KOPT-K1 (cell line): ENCODE measurements around the gene WWTR1.

ENCODE experiments used
- H3K27ac ChIP-seq: fragments of 200-600 bp; sonication (generic); 2 replicates; pipeline ENCODE4 v1.5.1; 2016; ENCODE audit warnings: antibody characterized with exemption, mild to moderate bottlenecking, low read depth, low read length; ENCODE audit not compliant: poor library complexity, severe bottlenecking
- H3K36me3 ChIP-seq: fragments of 200-600 bp; sonication (generic); 2 replicates; pipeline ENCODE4 v1.5.1; 2017; ENCODE audit warnings: antibody characterized with exemption, mild to moderate bottlenecking, low read length, moderate library complexity; ENCODE audit not compliant: insufficient read depth
- H3K9me3 ChIP-seq: fragments of 200-600 bp; sonication (generic); 2 replicates; pipeline ENCODE4 v1.5.1; 2017; ENCODE audit warnings: antibody characterized with exemption, low read length, mild to moderate bottlenecking; ENCODE audit not compliant: insufficient read depth, poor library complexity, severe bottlenecking

WWTR1 gene

DNA sequence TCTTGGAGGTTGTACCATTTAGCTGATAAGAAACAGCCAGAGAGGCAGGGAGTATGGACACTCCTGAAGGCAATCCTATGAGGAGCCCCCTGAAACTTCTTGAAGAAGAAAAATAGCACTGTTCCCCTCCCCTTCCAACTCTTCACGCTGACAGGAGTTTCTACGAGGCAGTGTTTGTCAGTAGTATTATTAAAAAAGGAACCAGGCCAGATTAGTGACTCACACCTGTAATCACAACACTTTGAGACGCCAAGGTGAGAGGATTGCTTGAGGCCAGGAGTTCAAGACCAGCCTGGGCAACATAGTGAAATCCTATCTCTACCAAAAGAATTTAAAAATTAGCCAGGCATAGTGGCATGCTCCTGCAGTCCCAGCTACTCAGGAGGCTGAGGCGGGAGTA lies 38.7 kb downstream of the WWTR1 start:
- Histone ChIP-seq H3K9me3 (no peaks in the 10 kb centered on the region), H3K36me3 (no peaks in the 10 kb centered on the region), H3K27ac (no peak overlapping the region)

DNA sequence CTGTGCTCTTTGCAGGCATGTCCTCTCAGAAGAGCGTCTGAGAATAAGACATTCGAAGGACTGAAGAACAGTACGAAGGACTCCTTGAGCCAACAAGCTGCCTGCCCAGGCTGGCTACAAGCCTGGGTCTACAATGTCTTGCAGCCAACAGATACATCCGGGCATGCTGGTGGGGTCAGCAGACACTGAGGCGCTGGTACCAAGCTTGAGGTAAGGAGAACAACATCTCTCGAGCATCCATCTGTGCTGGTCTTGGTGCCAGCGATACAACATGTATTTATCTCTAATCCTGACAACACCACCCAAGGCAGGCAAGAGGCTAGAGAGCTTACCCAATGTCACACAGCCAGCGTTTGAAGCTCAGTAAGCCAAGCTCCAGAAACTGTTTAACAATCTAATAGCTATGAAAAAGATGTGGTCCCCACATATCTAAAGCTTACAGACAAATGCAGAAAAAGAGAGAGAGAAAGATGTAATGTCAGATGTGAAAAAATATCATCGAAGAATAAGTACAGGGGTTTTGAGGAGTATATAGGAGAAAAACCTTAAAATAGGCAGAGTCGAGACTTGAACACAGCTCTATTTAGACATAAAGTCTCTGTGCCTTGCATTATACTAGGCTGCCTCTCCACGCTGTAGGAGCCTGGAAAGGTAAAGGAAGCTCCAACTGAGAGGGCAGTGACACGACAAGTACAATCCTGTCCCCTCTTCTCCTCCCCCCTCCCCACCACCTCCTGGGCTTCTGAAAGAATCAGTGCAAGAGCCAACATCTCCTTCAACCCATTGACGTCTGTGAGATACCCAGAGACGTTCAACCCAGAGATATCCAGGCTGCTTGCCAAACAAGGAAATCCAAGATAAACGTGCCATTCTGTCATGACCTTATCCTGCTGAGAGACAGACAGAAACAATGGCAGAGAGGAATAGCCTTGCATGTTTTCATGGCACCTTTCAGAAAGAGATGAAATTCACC lies 39.4 kb downstream of the WWTR1 start:
- no peaks in the 10 kb centered on the region for H3K9me3 ChIP-seq
- no peak overlapping the region for H3K27ac ChIP-seq
- H3K36me3 ChIP-seq: no peaks in the 10 kb centered on the region

DNA sequence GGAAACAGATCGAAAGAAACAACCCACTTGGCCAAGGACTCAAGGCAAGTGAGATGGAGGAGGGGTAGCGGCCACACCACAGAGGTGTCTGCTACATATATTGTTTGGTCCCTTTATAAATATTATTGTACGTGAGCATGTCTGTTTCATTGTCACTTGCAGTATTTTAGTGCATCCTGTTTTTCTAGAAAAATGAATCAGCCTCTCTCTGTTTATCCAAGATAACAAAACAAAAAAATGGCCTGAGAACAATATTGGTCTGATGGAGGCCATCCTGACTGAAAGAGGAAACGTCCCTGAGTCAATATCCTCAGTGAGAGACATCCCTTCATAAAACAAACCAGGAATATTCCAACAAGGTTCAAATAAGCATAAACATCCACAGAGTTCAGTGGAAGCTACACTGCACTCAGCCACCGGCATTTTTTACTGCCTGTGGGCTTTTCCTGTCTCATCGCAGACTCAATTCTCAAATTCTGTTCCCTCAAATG lies 42.0 kb downstream of the WWTR1 start:
- Histone ChIP-seq H3K9me3 (no peaks in the 10 kb centered on the region), H3K36me3 (no peaks in the 10 kb centered on the region), H3K27ac (no peak overlapping the region)

DNA sequence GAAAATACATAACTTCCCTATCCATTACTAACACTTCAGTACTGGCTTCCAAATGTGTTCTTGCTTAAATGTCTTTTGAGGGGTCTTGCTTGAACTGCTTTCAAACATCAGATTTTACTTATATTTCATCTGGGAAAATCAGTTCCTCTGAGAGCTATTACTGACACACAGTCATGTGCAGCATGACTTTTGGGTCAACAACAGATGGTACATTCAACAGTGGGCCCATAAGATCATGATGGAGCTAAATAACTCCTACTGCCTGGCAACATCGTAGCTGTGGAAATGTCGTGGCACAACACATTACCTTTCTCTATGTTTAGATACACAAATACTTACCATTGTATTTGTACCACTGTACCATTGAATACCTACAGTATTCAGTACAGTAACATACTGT lies 43.8 kb downstream of the WWTR1 start:
- Histone ChIP-seq H3K36me3 (no peaks in the 10 kb centered on the region), H3K9me3 (no peaks in the 10 kb centered on the region), H3K27ac (no peak overlapping the region)

DNA sequence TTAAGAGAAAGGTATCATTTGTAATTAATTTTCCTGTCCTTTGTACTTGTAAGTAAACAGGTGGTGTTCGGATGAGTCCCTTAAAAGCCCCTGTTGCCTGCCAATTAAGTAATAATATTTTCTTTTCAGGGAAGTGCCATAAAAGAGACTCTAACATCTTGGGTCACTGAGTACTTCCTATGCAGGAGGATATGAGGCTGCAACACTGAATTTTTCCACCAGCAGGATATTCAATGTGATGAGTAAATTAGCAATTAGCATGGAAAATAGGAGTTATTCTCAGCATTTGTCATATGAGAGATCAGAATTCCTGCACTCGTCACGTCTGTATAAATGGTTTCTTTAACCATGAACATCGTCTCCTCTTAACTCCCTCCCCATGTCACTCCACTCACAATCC lies 45.4 kb downstream of the WWTR1 start:
- Histone ChIP-seq H3K36me3 (no peaks in the 10 kb centered on the region), H3K27ac (no peak overlapping the region), H3K9me3 (no peaks in the 10 kb centered on the region)

DNA sequence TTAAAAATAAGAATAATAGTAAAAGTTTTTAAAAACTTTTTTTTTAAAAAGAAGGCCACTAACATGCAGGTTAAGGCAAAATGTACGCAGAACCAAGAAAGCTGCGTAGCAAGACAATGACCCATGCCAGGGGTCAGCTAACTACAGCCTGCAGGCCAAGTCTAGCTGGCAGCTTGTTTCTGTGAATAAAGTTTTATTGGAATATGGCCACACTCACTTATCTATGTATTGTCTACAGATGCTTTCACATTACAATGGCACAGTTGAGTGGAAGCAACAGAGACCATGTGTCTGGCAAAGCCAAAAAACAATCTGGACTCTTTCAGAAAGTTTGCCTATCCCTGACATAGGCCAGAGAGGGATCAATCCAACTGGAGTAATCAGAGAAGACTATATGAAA lies 46.7 kb downstream of the WWTR1 start:
- H3K9me3 ChIP-seq: no peaks in the 10 kb centered on the region
- H3K27ac ChIP-seq: no peak overlapping the region

DNA sequence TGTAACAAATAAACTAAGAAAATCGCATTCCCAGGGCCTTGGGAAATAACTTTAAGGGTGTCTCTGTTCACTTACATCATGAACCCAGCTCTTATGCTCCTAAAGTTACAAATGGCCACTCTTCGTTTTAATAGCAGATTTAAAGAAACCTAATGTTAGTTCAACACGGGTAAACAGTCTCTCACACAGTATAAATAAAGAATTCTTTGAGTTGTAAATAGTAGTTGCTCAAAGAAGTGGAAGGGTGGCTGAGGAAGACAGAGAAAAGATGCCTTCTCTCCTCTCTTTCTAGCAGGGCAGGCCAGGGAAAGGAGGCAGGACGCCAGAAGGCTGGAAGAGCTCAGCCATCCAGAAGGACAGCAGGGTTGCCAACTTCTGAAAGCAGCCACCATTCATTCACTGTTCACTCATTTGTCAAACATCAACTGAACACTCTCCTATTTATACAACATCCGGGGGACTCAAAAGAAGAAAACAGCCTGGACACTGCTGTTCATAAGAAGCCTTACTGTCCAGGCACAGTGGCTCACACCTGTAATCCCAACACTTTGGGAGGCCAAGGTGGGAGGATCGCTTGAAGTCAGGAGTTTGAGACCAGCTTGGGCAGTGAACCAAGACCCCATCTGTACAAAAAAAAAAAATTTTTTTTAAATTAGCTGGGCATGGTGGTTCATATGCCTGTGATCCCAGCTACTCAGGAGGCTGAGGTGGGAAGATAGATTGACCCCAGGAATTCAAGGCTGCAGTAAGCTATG lies 47.3 kb downstream of the WWTR1 start:
- Histone ChIP-seq H3K9me3 (no peaks in the 10 kb centered on the region), H3K36me3 (no peaks in the 10 kb centered on the region), H3K27ac (no peak overlapping the region)

More for the DNA sequence above, 46.7 kb downstream of the WWTR1 start:
- no peaks in the 10 kb centered on the region for H3K36me3 ChIP-seq

DNA sequence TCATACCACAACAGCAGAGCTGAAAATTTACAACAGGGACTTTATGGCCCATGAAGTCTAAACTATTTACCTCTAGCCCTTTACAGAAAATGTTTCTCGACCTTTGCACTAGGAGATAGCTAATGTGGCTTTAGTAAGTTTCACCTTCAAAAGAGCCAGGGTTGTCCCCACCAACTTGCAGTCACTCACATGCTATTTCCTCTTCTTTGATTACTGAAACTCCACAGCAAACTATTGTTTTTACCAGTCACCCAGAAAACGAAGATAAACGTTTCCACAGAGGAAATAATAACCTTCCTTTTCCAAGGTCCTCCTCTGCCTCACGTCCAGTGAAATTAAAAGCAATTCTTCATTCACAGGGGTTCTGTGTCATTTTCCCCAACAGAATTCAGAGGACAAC lies 48.2 kb downstream of the WWTR1 start:
- Histone ChIP-seq H3K9me3 (no peaks in the 10 kb centered on the region), H3K36me3 (no peaks in the 10 kb centered on the region), H3K27ac (no peak overlapping the region)

DNA sequence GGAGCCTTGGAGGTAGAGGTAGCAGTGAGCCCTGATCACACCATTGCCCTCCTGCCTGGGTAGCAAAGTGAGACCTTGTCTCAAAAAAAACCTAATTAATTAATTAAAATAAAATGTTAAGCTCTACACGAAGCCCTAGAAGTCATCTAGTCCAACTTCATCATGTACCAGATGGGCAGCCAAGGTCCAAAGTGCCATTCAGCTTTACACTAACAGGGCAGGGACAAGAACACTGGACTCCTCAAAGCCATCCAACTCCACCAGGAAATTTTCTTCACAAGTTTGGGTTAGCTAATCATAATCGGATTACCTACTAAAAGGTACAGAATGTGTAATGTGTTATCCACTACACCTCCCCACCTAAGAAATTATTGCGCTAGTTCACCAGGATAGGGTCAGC lies 48.8 kb downstream of the WWTR1 start:
- H3K36me3 ChIP-seq: no peaks in the 10 kb centered on the region
- H3K27ac ChIP-seq: no peak overlapping the region
- no peaks in the 10 kb centered on the region for H3K9me3 ChIP-seq

DNA sequence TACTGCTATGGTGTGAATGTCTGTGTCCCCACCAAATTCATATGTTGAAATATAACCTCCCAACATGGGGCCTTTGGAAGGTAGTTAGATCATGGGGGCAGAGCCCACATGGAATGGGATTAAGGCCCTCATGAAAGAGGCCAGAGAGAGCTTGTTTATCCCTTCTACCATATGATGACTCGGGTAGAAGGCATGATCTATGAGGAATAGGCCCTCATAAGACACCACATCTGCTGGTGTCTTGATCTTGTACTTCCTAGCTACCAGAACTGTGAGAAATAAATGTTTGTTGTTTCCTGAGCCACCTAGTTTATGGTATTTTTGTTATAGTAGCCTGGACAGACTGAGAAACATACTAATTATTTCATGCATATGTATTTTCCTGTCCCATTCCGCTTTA lies 51.9 kb downstream of the WWTR1 start:
- no peaks in the 10 kb centered on the region for H3K36me3 ChIP-seq
- no peak overlapping the region for H3K27ac ChIP-seq
- H3K9me3 ChIP-seq: no peaks in the 10 kb centered on the region

DNA sequence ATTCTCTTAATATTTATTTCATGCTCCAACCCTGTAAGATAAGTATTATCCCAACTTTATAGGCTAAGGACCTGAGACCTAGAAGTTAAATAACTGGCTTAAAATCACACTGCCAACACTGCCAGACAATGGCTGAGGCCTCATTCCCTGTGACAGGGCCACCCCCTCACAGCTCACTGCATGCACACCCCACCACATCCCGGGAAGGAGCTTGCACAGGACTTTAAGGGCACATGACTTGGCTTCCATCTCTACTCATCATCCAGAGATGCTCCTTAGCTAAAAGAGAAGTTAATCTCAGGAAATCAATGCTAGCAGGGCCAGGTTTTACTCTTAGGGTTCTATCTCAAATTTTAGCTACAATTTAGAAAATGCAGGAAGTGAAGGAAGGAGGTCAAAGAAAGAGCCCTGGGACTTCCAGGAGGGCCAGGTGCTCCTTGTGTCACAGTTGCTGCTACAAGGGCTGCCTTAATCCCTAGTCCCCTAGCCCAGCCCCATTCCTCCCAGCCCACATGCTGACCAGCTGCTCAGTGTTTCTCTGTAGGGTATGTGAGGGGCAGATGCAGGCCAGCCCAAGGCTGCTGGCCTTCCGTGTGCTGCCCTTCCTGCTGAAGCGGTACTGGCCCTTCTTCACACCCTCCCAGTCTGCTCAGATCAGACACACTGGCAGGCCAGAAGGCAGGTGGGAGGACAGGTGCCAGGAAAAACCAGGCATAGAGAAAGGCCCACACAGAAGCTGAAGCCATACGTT lies 53.5 kb downstream of the WWTR1 start:
- H3K36me3 ChIP-seq: no peaks in the 10 kb centered on the region
- H3K27ac ChIP-seq: no peak overlapping the region
- H3K9me3 ChIP-seq: no peaks in the 10 kb centered on the region

DNA sequence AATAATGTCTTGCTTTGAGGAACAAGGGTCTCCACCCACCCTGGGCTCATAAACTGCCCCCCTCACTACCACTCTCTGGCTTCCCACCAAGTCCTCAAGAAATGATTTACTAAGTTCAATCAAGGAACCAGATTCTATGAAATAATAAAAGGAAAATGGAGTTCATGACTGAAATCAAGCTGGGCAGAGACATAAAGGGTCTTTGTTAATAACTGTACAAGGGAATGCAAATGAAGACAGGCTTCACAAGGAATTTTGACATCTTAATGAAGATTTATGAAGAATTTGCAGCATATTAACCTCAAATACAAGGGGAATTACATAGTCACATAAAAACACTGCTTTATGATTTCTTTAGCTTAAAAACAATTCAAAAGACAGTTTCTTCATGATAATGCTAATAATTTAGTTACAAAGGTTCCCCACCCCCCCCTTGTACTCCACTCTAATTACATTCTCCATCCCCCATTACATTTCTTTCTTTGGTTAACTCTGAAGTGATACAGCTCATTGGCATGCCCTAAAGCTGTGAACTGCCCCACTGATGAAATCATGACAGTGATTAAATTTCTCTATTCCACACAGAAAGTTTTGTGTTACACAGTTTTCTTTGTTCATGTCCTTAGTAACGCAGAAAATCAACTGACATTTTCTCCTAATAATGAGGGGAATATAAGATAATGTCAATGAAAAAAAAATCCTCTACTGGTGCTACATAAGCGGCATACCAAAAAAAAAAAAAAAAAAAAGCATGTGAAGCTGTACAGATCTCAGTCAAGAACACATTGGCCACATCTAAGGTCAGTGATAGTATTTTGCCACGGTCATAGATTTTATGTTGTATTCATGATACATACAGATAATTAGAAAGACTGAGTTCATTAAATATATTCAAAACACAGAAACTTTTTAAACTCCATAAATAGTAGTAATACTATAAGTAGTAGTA lies 54.4 kb downstream of the WWTR1 start:
- H3K9me3 ChIP-seq: no peaks in the 10 kb centered on the region
- no peaks in the 10 kb centered on the region for H3K36me3 ChIP-seq
- H3K27ac ChIP-seq: no peak overlapping the region

DNA sequence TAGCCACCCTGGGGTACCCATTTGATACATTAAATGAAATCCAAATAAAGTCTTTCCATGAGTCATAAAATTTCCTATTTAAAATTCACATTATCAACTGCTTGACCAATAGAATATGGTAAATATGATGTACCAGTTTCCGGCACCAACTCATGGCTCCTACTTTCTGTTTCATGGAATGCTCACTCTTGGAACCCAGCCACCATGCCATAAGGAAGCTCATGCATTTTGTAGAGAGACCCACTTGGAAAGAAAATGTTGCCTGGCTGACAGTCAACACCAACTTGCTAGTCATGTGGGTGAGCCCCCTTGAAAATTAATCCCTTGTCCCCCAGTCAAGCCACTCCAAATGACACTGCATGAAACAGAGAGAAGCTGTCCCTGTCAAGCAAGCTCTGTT lies 57.2 kb downstream of the WWTR1 start:
- Histone ChIP-seq H3K36me3 (no peaks in the 10 kb centered on the region), H3K9me3 (no peaks in the 10 kb centered on the region), H3K27ac (no peak overlapping the region)

DNA sequence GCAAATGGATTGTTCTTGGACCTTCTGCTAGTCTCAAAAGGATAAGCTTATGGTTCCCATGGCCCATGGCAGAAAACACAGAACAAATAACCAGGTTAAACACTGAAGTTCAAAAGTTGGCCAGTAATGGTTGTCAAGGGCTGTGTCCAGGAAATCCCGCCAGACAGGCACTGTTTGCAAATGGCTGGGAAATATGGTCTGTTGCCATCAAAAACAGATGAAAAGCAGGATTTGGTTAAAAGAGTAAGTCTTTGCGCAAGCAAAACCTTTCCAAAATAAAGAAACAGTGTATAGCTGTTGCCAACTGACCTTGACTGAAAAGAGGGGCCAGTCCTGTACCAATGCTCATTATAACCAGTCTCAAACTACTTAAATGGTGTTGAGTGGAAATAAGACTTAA lies 58.6 kb downstream of the WWTR1 start:
- no peaks in the 10 kb centered on the region for H3K9me3 ChIP-seq
- H3K27ac ChIP-seq: no peak overlapping the region
- no peaks in the 10 kb centered on the region for H3K36me3 ChIP-seq
